GM12878 (cell line): ENCODE results near the gene ISG20. TPM values are rescaled to one million over a fixed set of nuclear protein-coding genes. Genes with fewer than 3 reads are reported as not detected.

ENCODE experiments used
- ATAC-seq: fragments of 200-7000 bp; cut with Tn5 transposase; 3 replicates; pipeline ENCODE4 v1.9.1; 2020; ENCODE audit warnings: mild to moderate bottlenecking, moderate library complexity
- BruUV-seq: library from RNA; stranded (reverse); fragments of 400-500 nt; replicated peaks from 2 replicates; lab custom pipeline; 2021; lab: Mats Ljungman, UMichigan
- CTCF ChIA-PET: fragments of 300-600 bp; sonication (Branson Sonifier 250); formaldehyde crosslinking; extraction: SDS; loops from one replicate; lab custom pipeline; 2021; ENCODE audit warnings: inconsistent platforms; lab: Yijun Ruan, JAX
- POLR2A ChIA-PET: fragments of 350-600 bp; formaldehyde crosslinking; extraction: SDS; loops from one replicate; lab custom pipeline; 2021; ENCODE audit warnings: inconsistent platforms; lab: Charles Lee
- RAD21 ChIA-PET: fragments of 300-600 bp; sonication (Branson Sonifier 250); formaldehyde crosslinking; loops from one replicate; lab custom pipeline; 2023; ENCODE audit warnings: antibody characterized with exemption; ENCODE audit not compliant: unreplicated experiment; lab: Charles Lee
- SMC1A ChIA-PET: fragments of 300-600 bp; sonication (Branson Sonifier 250); formaldehyde crosslinking; loops from one replicate; lab custom pipeline; 2023; ENCODE audit not compliant: unreplicated experiment, uncharacterized antibody; lab: Charles Lee
- DNase-seq: peaks from one replicate; pipeline ENCODE4 v3.0.0-alpha.2; 2011; ENCODE audit warnings: low read depth, low spot score
- FAIRE-seq: peaks from 3 replicates; lab custom pipeline; 2011; peaks lifted over from hg19 to GRCh38; lab: Jason Lieb, UNC
- H2AFZ ChIP-seq: 2 replicates; pipeline ENCODE4 v1.6.0; 2011; ENCODE audit warnings: low read depth, low read length, control low read depth; ENCODE audit not compliant: control insufficient read depth
- H3K27ac ChIP-seq: 2 replicates; pipeline ENCODE4 v1.5.1; 2011; ENCODE audit warnings: control low read depth; ENCODE audit not compliant: control insufficient read depth, insufficient read depth
- H3K27me3 ChIP-seq, 2 experiments: replicated peaks in 1 of 2; 2 replicates each; pipeline versions ENCODE4 v1.6.0 to v1.6.1; 2011; ENCODE audit warnings: low read length in 1 of 2; ENCODE audit not compliant: control insufficient read depth in 2 of 2, insufficient read depth in 2 of 2
- H3K36me3 ChIP-seq, 2 experiments: 2 replicates each; pipeline ENCODE4 v1.5.1; 2011; ENCODE audit warnings: low read length in 1 of 2; ENCODE audit not compliant: control insufficient read depth in 2 of 2, insufficient read depth in 2 of 2
- H3K4me1 ChIP-seq: 2 replicates; pipeline ENCODE4 v1.6.1; 2011; ENCODE audit warnings: mild to moderate bottlenecking, low read length, moderate library complexity, mixed read lengths; ENCODE audit not compliant: control insufficient read depth, insufficient read depth
- H3K4me2 ChIP-seq: 2 replicates; pipeline ENCODE4 v1.6.0; 2011; ENCODE audit warnings: control low read depth; ENCODE audit not compliant: control insufficient read depth, insufficient read depth
- H3K4me3 ChIP-seq: fragments of 200-600 bp; sonication (generic); 2 replicates; pipeline ENCODE4 v1.5.1; 2016
- H3K79me2 ChIP-seq: 2 replicates; pipeline ENCODE4 v1.6.0; 2011; ENCODE audit warnings: low read length; ENCODE audit not compliant: control insufficient read depth, insufficient read depth
- H3K9ac ChIP-seq: 2 replicates; pipeline ENCODE4 v1.8.0; 2011; ENCODE audit warnings: low read length, control low read depth, mixed read lengths; ENCODE audit not compliant: control insufficient read depth, insufficient read depth
- H3K9me3 ChIP-seq: replicated peaks from 3 replicates; pipeline ENCODE4 v1.5.1; 2011; ENCODE audit warnings: mild to moderate bottlenecking, low read length; ENCODE audit not compliant: control insufficient read depth, insufficient read depth
- H4K20me1 ChIP-seq: 2 replicates; pipeline ENCODE4 v1.6.0; 2011; ENCODE audit not compliant: control insufficient read depth, insufficient read depth
- EZH2 ChIP-seq: IDR thresholded peaks from 2 replicates; pipeline ENCODE4 v1.6.1; 2012; ENCODE audit warnings: low read depth, mild to moderate bottlenecking, control low read depth, inconsistent platforms, low read length, borderline replicate concordance; ENCODE audit not compliant: control insufficient read depth
- GABPA ChIP-seq: IDR thresholded peaks from 2 replicates; pipeline ENCODE4 v1.6.1; 2014; ENCODE audit warnings: antibody characterized with exemption, low read depth, mild to moderate bottlenecking, inconsistent platforms
- KLF5 ChIP-seq: fragments of 450-650 bp; IDR thresholded peaks from 2 replicates; pipeline ENCODE4 v1.6.1; 2014; ENCODE audit warnings: mild to moderate bottlenecking; ENCODE audit not compliant: partially characterized antibody
- MEF2A ChIP-seq: IDR thresholded peaks from 2 replicates; pipeline ENCODE4 v1.6.1; 2011; ENCODE audit warnings: low read depth, mild to moderate bottlenecking, low read length, moderate library complexity; ENCODE audit not compliant: insufficient read depth
- NFXL1 ChIP-seq: fragments of 450-650 bp; IDR thresholded peaks from 2 replicates; pipeline ENCODE4 v1.6.1; 2017; ENCODE audit warnings: antibody characterized with exemption, mild to moderate bottlenecking, borderline replicate concordance
- NFYA ChIP-seq: IDR thresholded peaks from 2 replicates; pipeline ENCODE4 v1.6.1; 2011; ENCODE audit warnings: low read depth, mild to moderate bottlenecking, low read length, improper control_type of control experiment, borderline replicate concordance
- PML ChIP-seq: IDR thresholded peaks from 2 replicates; pipeline ENCODE4 v1.6.1; 2012; ENCODE audit warnings: low read length, inconsistent platforms
- POLR2A ChIP-seq: IDR thresholded peaks from 2 replicates; pipeline ENCODE4 v1.6.1; 2011; ENCODE audit warnings: low read depth, mild to moderate bottlenecking, low read length
- RBBP5 ChIP-seq: fragments of 200-600 bp; sonication (generic); conservative IDR thresholded peaks from 2 replicates; pipeline ENCODE4 v1.6.1; 2016
- STAT3 ChIP-seq: IDR thresholded peaks from 2 replicates; pipeline ENCODE4 v1.6.1; 2011; ENCODE audit warnings: low read depth, low read length, improper control_type of control experiment
- YBX1 ChIP-seq: fragments of 450-650 bp; IDR thresholded peaks from 2 replicates; pipeline ENCODE4 v1.6.1; 2016; ENCODE audit warnings: antibody characterized with exemption
- WGBS: methylation state at CpG from one replicate; pipeline ENCODE4 v1.1.6; 2016; ENCODE audit warnings: low lambda C conversion rate; ENCODE audit not compliant: insufficient replicate concordance, insufficient coverage; ENCODE audit errors: missing lambda C conversion rate; 5-methylcytosine and 5-hydroxymethylcytosine counted together
- in situ Hi-C: fragments of 300-500 bp; cut with MboI; formaldehyde crosslinking; loops from 9 replicates; pipeline ENCODE4 v1.14.3; 2018; ENCODE audit warnings: mixed read lengths
- intact Hi-C: fragments of 100-400 bp; cut with micrococcal nuclease; formaldehyde crosslinking; loops from one replicate; pipeline ENCODE4 v1.14.2; 2022; ENCODE audit not compliant: unreplicated experiment
- polyA plus RNA-seq, 11 experiments: library from polyadenylated mRNA; depleted of rRNA in 4 of 11; unstranded in 6 of 11; stranded (reverse) in 5 of 11; fragments of >200 nt; fragmentation: Nextera tagmentation in 4 of 11; fragmentation: Illumina TruSeq in 1 of 11; extraction: Ambion mirVana in 4 of 11; extraction: Trizol in 1 of 11; gene quantifications; 1 replicate in 1 of 11; 2 replicates in 10 of 11; pipeline versions ENCODE4 v1.2.1 to v1.2.3, GENCODE V29; 2011 to 2016; ENCODE audit warnings: inconsistent platforms in 2 of 11, missing spikeins in 2 of 11, low read depth in 1 of 11
- total RNA-seq, 4 experiments: library from RNA; depleted of rRNA in 3 of 4; stranded (reverse); fragments of >200 nt in 3 of 4; fragmentation: Illumina TruSeq in 1 of 4; extraction: Trizol in 1 of 4; gene quantifications; 2 replicates each; pipeline versions ENCODE4 v1.2.1 to v1.2.3, GENCODE V29; 2013 to 2021
- TF ChIP-seq, protein P1 (sequence below): fragments of 150-350 bp; IDR thresholded peaks from 2 replicates; pipeline ENCODE4 v1.6.1; 2014; ENCODE audit warnings: mild to moderate bottlenecking, low read depth, low read length
- TF ChIP-seq, protein P2 (sequence below): fragments of 450-650 bp; IDR thresholded peaks from 2 replicates; pipeline ENCODE4 v1.6.1; 2017; ENCODE audit warnings: mild to moderate bottlenecking
- TF ChIP-seq, protein P3 (sequence below): fragments of 450-650 bp; IDR thresholded peaks from 2 replicates; pipeline ENCODE4 v1.6.1; 2014; ENCODE audit warnings: mild to moderate bottlenecking

The ISG20 gene
- total and polyA plus RNA-seq, 10 of the 15 experiments (the other 5 are each of a cell fraction or from before 2014, with no cell fraction given): 23.4 to 210 (median 85.9) TPM

DNA sequence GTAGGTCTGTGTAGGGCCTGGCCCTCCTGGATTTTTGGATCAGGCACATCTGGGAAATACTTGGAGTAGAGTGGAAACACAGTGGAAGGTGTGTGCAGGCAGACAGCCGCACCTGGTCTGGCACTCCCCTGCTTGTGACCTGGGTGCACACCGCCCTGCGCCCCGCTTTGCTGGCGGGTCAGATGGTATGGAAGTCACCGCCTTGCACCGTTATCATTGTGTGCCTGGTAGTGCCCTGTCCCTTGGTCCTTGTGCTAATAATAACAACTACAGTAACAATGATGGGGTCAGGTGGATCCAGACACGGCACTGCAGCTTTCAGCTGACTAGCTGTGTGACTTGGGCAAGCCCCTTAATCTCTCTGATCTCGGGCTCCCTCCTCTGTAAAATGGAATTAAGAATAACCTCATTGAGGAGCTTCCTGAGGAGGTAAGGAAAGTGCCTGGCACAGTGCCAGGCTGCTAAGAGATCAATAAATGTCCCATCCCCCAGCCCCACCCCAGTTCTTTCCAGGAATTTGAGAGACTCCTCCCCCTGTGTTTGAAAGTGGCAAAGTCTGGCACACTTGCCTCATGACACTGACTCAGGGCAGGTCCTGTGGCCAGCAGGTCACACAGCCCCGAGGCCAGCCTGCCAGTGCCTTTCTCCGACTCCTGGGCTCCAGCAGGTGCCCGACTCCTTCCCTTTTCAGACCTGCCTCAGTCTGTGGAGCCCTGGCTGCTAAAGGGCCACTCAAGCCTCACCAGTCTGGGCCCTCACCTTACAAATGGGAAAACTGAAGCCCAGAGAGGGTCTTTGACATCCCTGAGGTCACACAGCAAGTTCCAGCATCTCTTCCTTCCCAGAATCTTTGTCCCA lies 9.8 kb downstream of the ISG20 start:
- no peak overlapping the region for H3K4me3 ChIP-seq
- TF ChIP-seq KLF5 (no peak), EZH2 (no peak), MEF2A (no peak), GABPA (no peak), NFXL1 (no peak), YBX1 (no peak), POLR2A (no peak), RBBP5 (no peak), NFYA (no peak), STAT3 (no peak), PML (no peak)
- TF ChIP-seq, protein P1, sequence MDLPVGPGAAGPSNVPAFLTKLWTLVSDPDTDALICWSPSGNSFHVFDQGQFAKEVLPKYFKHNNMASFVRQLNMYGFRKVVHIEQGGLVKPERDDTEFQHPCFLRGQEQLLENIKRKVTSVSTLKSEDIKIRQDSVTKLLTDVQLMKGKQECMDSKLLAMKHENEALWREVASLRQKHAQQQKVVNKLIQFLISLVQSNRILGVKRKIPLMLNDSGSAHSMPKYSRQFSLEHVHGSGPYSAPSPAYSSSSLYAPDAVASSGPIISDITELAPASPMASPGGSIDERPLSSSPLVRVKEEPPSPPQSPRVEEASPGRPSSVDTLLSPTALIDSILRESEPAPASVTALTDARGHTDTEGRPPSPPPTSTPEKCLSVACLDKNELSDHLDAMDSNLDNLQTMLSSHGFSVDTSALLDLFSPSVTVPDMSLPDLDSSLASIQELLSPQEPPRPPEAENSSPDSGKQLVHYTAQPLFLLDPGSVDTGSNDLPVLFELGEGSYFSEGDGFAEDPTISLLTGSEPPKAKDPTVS: no peak
- TF ChIP-seq, protein P2, sequence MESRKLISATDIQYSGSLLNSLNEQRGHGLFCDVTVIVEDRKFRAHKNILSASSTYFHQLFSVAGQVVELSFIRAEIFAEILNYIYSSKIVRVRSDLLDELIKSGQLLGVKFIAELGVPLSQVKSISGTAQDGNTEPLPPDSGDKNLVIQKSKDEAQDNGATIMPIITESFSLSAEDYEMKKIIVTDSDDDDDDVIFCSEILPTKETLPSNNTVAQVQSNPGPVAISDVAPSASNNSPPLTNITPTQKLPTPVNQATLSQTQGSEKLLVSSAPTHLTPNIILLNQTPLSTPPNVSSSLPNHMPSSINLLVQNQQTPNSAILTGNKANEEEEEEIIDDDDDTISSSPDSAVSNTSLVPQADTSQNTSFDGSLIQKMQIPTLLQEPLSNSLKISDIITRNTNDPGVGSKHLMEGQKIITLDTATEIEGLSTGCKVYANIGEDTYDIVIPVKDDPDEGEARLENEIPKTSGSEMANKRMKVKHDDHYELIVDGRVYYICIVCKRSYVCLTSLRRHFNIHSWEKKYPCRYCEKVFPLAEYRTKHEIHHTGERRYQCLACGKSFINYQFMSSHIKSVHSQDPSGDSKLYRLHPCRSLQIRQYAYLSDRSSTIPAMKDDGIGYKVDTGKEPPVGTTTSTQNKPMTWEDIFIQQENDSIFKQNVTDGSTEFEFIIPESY: no peak
- TF ChIP-seq, protein P3, sequence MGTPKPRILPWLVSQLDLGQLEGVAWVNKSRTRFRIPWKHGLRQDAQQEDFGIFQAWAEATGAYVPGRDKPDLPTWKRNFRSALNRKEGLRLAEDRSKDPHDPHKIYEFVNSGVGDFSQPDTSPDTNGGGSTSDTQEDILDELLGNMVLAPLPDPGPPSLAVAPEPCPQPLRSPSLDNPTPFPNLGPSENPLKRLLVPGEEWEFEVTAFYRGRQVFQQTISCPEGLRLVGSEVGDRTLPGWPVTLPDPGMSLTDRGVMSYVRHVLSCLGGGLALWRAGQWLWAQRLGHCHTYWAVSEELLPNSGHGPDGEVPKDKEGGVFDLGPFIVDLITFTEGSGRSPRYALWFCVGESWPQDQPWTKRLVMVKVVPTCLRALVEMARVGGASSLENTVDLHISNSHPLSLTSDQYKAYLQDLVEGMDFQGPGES: no peak
- FAIRE-seq (no peak), ATAC-seq (peak; percentile 14), DNase-seq (no peak)
- no peak overlapping the region for H3K9ac ChIP-seq
- ChIA-PET RAD21 (interaction anchor here (1.5 kb wide), 1 partner anchor 24 kb away, joined by 5 read pairs; no protein-coding TSS in a partner anchor), SMC1A (interaction anchor here (0.5 kb wide), 1 partner anchor 105 kb away, joined by 3 read pairs; no protein-coding TSS in a partner anchor), POLR2A (no interaction called here), CTCF (interaction anchor here (1.1 to 1.7 kb wide), 4 partner anchors 10 to 25 kb away, joined by 4 to 7 read pairs (median 7); partner anchors contain the start of gene ISG20)
- H3K79me2 ChIP-seq: peaks cover 6% of the 10 kb centered on the region
- H3K27ac ChIP-seq: peak overlapping the region; percentile 62
- BruUV-seq: no TSS peak
- H3K4me2 ChIP-seq: no peak overlapping the region; the same call in 1 of the 2 replicates
- no peaks in the 10 kb centered on the region for H3K27me3 ChIP-seq
- H3K4me1 ChIP-seq: peaks cover 30% of the 10 kb centered on the region
- intact Hi-C loops: no loop called here
- no peak overlapping the region for H2AFZ ChIP-seq
- H3K9me3 ChIP-seq: no peaks in the 10 kb centered on the region
- 83% methylated on average over 12 of the region's 12 CpGs for WGBS
- peaks cover 2% of the 10 kb centered on the region; the same call in 1 of the 2 replicates for H4K20me1 ChIP-seq
- H3K36me3 ChIP-seq: peaks cover 0 to 11% of the 10 kb centered on the region in 2 experiments
- in situ Hi-C loops: no loop called here
